Fibroblast of skin of scalp (primary cell): ENCODE data around the gene C3orf62. TPM values are rescaled to one million over a fixed set of nuclear protein-coding genes. Genes with fewer than 3 reads are reported as not detected.

ENCODE experiments used
- DNase-seq: peaks from one replicate; pipeline ENCODE4 v3.0.0-alpha.2; 2013
- polyA plus RNA-seq, 2 experiments: library from polyadenylated mRNA; unstranded; fragments of 120-200 nt; gene quantifications; one replicate each; pipeline ENCODE4 v1.2.1, GENCODE V29; 2013; ENCODE audit not compliant: insufficient read length in 2 of 2

The C3orf62 gene
- polyA plus RNA-seq (2013, experiment 1 of 2; ENCODE audit: insufficient read length): 2.1 TPM
- polyA plus RNA-seq (2013, experiment 2 of 2; ENCODE audit: insufficient read length): 2.4 TPM

DNA sequence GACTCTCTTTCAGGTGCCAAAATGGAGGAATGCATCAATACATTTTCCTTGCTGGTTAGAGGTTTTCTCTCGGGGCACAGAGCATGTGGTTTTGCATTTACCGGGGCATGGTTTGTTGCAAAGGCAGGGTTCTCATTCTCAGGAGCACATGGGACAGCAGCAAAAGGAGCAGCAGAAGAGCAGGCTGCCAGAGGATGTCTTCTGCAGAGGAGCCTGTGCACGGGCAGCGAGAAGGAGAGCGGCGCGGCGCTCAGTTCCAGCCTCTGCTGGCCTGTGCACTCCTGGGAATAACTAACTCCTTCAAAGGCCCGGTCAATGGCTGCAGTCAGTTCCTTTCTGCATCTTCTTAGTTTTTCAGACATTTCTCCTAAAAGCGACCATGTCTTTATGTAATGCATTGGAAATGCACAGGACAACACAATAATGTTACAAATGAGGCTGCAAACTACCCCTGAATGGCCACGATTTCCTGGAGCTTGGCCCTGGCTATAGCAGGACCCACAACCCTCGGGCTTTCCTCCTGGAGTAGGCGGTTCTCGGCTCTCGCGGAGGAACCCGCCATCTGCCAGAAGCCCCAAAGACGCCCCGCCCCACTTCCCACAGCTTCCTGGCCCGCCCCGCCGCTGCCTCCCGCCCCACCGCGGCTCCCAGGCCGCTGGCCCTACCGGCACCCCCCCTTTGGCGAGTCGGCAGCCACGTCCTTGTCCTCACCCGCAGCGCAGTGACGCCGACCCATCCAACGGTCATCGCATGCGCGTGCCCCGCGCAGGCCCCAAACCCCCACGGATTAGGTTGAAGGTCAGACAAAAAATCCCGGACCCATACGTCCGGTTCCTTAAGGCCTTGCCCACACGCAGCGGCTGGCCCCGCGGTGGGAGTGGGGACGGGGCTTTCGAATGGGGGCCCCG lies at the start of gene C3orf62:
C3orf62 (minus strand) TSS at position 758 of the 908 bp plus-strand sequence; CDS start at position 398, 360 bp downstream.
- DNase-seq: peak; percentile 87

DNA sequence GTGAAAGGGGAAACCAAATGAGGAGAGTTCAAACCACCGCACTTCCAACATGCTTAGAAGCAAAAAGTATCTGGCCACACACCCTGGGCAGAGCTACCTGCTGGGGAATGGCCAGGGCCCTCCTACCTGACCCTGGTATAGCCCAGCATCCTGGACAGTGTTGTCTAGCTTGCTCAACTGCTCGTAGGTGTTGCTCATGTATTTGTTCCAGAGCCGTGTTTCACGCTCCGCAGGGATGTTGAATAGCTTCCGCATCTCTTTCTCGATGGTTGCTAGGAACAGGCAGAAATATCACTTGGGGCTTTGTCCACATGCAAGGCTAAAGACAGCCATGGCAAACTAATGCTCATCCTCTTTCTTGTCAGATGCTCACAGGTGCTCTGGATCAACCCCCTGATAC lies 47.7 kb upstream of the C3orf62 start:
- DNase-seq: no peak

DNA sequence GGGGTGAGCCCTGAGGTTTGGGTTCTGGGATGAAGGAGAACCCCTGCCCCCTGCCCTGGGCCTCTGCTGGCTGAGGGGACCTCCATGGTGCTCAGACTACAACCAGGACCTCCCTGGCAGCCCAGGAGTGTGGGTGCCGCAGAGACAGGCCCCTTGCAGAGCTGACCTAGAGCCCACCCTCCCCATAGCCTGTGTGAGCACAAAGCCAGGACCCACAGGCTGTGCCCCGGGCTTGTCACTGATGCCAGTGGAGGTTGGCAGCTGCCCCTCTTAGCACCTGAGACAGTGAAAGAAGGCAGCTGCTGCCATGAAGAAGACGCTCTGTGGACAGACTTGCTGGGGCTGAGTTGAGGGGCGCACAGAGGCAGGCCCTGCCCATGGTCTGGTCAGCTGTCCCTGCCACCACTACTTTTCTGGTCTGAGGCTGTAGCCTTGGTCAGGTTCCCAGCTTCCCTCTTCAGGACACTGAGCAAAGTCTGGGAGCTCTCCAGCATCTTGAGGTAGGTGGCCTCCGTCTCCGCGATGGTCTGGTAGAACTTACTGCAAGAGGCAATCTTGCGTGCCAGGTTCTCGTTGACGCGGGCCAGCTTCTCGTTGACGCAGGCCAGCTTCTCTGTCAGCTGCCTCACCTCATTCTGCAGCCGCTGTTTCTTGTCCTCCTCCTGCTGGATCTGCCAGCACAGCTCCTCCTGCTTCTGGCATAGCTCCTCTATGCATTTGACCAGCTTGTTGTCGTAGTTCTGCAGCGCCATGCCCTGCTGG lies 39.8 kb upstream of the C3orf62 start:
- no peak for DNase-seq

DNA sequence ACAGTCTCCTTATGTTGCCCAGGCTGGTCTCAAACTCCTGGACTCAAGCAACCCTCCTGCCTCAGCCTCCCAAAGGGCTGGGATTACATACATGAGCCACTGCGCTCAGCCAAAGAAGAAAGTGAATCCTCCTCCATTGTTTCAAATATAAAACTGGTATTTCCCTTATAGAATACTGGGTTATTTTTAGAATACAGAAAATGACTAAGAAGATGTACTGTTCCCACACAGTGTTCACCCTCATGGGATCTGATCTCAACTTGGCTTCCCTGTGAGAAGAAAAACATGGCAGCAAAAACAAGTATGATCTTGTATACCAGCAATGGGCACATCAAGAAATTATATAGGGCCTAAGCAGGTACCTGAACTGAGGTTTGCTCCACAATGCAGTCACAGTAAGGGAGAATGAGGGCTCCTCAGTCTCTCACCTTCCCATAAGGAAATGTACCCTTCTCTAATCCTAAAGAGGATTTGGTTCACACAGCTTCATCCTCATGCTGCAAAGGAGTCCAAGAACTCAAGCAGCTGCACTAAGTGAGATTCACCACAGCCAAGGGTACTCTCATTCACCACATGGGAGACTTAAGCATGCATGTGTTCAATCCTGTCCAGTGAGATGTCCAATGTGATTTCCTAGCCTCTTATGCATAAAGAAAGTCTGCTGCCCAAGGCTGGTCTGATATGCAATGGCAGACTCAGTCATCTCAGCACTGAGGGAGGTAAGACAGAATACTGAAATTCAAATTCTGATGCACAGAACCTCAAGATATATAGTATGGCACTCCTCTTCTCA lies 37.1 kb upstream of the C3orf62 start:
- peak; percentile 60 for DNase-seq

DNA sequence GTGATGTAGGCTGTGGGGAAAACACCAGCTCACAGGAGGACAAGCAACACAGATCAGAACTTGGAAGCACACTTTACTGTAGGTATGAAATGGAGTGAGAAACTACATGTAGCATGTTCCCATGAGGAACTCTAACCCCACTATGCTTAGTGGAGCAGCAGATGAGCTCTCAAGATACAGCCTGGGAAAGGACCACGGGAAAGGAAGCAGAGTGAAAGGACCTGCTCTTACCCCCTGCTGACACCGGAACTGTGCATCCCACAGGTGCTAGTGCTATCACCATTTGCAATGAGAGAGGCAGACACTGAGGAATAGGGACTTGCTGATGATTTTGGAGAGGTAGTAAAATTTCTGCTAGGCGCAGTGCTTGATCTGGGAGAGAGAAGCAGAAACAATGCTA lies 34.3 kb upstream of the C3orf62 start:
- DNase-seq: no peak

DNA sequence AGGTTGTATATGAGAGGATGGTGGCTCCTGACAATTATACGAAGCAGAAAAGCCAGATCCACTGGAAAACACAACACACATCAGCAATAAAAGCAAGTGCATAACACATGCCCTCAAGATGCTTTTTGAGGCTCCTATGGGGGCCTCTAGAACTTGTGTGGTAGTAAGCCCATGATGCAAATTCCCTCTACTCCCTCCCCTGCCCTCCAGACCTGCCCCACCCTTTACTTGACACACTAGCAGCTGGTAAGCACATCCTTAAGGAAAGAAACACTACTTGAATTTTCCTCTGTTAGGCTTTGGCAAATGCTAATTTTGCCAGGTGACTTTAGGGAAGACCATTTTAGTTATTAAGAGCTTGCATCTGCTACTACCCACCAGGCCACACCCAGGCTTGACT lies 33.6 kb upstream of the C3orf62 start:
- no peak for DNase-seq

DNA sequence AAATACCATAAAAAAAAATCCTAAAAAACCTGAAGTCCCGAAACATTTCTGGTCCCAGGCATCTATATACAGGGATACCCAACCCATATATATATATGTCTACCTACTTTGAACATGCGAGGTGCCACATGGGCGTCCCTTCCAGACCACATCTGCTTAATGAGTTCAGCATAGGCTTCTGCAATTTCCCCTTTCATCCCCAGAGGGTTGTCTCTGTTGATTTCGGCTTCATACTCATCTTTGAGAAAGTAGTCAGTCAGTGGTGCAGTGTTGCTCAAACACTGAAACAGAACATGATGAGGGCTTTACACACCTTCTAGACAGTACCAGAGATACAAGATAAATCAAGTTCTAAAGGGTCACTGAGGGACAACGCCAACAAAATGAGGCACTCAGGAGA lies 28.6 kb upstream of the C3orf62 start:
- no peak for DNase-seq

DNA sequence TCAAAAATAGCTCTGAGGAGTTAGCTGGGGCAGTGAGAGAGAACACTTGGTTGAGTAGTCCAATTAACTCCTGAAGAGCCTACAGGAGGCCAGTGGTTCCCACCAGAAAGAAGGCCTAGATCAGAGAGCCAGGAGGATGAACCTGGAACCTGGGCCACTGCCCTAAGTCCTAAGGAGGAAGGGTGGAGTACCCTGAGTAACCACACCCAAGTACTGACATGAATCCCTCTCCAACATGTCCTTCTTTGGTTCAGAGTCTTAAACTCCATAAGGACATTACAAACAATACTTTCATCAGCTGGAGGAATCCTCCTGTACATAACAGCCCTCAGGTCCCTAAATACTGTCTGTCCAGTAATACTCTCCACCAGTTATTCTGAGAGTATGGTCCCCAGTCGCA lies 25.6 kb upstream of the C3orf62 start:
- no peak for DNase-seq

DNA sequence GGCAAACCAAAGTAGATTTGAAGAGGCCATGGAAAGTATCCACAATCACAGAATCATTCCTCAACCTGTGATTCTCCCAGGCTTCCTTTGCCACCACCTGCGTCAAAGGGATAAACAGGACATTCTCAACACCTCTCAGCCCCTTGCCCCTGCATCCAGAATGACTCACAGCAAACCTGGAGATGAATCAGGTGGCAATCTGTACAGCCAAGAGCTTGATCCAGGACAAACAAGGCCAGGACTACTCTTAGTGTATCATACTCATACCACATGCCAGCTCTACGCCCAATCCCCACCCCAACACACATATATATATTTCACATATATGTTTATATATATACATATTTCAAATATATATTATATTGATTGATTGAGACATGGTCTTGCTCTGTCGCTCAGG lies 23.6 kb upstream of the C3orf62 start:
- DNase-seq: no peak

DNA sequence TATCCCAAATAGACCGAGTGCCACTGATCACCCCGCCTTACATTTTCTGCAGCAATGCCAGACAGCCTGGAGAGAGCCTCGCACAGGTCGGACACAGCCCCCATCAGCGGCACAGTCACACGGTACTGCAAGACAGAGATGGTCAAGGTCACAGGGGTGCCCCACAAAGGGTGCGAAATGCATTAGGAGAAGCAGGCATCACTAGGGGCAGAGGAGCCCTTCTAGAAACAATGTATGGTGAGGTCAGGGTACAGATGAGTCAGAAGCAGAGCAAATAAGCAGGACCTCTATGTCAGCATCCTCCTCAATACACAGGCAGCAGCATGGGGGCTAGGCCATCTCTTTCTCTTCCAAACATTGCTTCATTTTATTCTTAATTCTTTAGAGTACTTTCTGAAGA lies 21.5 kb upstream of the C3orf62 start:
- DNase-seq: no peak

DNA sequence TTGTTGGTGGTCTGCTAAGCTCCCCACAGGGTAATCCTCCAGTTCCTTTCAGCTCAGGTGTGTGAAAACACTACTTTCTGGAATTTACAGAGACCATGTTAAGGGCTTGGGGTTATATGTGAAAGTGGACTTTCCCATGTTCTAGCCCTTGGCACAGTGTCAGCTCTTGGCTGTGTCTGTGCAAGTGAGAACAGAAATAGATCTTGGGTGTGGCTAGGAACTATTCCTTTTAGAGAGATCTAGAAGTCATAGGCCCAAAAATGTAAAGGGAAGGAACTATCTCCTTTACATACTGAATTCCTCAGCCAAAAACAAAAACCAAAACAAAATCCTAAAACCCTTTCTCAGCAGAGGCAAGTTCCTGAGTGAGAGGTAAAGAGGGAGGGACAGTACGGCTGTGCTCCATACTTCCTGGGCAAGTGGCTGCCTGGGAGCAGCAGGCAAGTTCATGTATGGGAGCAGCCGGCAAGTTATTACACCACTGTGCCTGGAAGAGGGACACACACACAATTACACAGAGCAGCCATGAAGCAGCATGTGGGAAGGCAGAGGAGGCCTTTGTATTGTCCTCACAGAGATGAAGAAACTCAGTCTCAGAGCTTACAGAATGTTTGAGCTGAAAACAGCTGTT lies 19.9 kb upstream of the C3orf62 start:
- DNase-seq: no peak

DNA sequence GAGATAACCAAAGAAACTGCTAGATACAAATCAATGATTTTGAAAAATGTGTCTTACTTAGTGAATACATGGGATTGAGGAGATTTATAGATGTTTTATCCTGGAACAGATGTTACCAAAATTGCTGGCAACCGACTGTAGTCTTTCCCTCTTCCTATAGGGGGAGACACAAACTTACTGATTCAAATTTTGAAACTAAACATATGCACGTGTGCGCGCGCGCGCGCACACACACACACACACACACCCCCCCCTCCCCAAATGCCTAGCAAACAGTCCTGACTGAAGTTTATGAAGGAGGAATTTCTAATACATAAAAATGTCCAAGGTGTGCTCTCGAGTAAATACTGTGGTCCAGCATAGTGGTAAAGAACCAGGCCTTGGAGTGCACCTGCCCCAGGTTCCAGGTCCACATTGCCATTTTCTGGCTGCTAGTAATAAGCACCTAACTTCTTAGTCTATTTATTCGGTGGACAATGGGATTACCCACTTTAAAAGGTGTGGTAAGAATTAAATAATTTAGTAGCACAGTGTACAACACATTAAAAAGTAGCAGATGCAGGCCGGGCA lies 18.5 kb upstream of the C3orf62 start:
- DNase-seq: peak; percentile 58

DNA sequence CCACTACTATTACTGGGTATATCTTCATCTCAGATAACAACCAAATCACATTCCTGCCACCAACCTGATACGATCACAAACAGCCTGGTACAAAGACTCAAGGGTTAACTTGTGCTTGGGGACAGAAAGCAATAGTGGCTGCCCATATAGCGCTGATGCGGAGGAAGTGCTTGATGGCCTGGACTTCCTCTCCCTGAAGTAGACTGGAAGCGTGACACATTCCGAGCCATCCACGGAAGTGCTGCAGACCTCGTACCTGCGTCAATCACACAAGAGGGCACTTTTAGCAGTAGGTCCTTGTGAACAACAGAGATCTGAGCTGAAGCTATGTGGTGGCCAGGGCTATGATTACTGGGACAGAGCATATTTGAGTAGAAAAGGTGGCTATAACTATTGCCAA lies 17.3 kb upstream of the C3orf62 start:
- DNase-seq: no peak

DNA sequence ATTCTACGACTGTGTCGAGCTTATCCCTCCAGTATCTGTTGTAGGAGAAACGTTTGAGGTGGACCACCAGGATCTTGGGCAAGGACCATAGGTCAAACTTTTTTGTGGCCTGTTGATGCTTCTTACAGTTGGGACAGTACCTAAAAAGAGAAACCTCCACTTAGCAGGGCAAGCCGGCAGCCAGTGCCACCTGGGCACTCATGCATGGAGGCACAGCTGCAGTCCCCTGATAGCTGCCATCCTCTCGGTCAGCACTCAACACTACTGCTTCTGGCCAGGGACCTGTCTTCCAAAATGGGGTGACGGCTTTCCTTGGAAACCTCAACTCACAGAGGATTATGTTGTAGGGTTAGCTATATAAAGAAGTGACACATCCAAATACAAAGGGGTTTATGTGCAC lies 7.0 kb upstream of the C3orf62 start:
- no peak for DNase-seq

DNA sequence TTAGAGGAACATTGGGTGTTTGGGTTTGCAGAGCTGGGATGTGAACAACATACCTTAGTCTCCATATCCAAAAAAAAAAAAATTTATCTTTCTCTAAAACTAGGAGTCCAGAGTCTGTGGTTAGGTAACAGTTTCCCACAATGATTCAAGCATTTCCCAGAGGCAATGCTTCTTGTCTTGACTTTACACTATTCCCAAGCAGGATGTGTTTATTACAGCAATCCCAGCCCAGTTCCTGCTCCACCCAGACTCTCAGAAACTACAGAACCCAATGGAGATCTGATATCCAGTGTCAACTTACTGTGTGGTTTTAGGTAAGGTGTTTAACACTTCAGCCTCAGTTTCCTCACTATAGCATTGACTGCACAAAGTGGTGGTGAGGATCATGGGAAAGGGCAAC lies 2.3 kb upstream of the C3orf62 start:
- peak; percentile 12 for DNase-seq

DNA sequence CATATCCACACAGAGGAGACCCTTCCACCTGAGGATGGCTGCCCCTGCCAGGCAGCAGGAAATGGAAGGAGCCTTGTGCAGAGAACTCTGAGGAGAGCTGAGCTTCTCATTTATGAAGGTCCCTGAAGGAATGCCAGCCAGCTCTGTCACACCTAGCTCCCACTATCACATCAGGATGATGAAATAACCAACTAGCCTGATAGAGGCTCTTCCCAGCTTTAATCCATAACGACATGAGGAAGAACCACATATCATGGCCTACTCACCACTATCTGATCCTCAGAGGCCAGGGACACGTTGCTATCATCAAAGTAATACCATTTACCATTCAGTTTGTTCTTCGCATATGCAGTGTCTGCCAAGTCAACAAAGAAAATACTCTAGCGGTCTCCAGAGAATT lies 1.5 kb upstream of the C3orf62 start:
- no peak for DNase-seq

DNA sequence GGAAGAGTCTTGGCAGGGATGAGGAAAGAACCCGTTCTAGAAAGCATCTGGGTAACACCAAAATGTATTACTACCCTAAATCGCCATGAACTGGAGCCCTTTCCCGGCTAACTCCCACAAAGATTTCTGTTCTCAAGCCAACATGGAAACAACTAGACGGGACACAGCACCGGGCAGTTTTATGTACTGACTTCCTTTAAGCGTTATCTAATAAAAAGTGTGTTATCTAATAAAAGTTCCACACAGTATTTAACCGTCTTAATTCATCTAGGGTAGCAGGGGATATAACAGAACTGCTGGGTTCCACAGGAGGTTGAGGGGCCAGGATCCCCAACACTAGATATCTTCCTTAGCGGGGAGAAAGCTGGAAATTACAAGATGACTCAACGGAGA lies 347 bp upstream of the C3orf62 start:
- DNase-seq: no peak

DNA sequence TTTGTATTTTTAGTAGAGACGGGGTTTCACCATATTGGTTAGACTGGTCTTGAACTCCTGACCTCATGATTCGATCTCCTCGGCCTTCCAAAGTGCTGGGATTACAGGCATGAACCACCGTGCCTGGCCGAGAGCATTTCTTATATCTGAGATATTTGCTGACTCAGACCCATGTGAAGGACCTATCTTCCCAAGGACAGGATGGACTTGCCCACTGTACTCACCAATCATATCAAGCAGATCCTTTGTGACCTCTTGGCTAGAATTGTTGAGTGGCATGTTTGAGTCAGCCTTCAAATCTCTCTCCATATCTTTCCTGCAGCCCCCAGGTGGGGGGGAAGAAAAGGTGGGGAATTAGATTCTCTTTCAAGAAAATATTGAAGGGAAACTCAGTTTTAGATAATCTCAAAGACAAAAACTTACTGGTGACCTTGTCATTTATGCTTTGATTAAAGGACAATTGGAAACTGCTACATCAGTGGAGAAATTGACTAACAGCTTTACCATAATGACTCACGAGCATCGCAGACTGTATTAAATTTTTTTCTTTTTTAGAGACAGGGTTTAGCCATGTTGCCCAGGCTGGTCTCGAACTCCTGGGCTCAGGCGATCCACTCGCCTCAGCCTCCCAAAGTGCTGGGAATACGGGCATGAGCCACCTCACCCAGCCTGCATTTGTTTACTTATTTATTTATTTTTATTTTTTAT lies 3.1 kb downstream of the C3orf62 start:
- DNase-seq: no peak

DNA sequence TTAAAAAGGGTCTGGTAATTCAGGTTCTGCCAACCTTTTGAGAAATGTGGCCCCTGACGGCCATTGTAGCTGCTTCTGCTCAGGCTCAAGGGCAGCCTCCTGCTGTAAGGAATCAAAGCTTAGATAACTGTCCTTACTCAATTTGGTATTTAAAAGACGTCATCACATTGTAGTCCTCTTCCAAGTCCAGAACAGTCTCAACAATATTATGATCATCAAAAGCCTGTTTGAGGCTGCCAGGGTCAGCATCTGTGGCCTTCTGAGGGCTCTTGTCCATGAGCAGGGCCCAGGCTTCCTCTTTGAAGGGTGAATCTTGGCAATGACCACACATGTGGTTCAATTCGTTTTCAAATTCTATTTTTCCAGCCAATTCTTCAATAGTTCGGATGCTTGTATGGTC lies 6.0 kb downstream of the C3orf62 start:
- no peak for DNase-seq

DNA sequence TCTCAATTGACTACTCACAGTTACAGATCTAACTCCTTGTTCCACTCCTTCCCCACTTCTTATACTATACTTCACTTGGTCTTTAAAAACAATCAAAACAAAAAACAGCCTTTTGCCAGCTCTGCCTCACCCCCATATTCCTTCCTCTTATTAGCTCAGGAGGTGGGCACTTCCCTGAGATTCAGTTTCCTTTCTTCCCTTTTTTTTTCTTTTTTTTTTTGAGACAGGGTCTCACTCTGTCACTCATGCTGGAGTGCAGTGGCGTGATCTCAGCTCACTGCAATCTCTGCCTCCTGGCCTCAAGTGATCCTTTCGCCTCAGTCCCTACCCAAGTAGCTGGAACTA lies 6.9 kb downstream of the C3orf62 start:
- DNase-seq: no peak

DNA sequence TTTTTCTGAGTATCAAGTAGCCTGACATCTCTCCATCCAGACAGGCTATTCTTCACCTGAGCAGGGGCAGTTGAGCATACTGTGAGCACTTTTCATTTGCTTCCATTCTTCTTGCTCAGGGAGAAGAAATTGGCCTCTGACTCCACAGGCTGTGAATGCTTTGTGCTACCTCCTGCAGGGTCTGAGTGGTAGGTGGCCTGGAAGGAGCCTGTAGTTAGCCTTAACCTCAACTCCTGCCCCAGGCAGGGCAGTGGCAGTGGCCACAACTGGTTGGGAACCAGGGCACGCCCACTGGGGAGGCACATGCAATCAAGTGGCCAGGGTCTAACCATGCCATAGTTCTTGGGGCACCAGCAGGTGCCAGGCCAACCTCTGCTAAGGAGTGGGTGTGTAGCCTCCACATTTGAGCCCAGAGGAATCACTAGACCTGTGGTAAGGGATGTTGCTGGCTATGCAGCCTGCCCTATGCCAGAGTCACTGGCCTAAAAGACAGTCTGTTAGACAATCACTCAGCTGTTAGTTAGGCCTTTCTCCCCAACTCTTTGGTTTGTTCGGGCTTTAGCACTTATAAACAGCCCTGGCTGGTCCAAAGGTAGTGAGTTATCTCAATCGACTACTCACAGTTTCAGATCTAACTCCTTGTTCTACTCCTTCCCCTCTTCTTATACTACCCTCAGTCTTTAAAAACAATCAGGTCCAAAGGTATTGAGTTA lies 7.4 kb downstream of the C3orf62 start:
- DNase-seq: no peak
